DND-41 (cell line): Measurements from ENCODE around the gene TBCK.
A peak's percentile ranks its signal among the peaks of the same experiment; 100 is the strongest.

Experiments
- ATAC-seq: fragments of 200-7000 bp; cut with Tn5 transposase; 3 replicates; pipeline ENCODE4 v1.9.1; 2021; ENCODE audit warnings: low read depth; ENCODE audit not compliant: insufficient read depth
- DNase-seq: peaks from one replicate; pipeline ENCODE4 v3.0.0-alpha.2; 2020
- H2AFZ ChIP-seq: 2 replicates; pipeline ENCODE4 v1.6.0; 2012; ENCODE audit warnings: low read depth, low read length
- H3K27ac ChIP-seq: 2 replicates; pipeline ENCODE4 v1.5.1; 2012; ENCODE audit warnings: low read length, inconsistent platforms
- H3K27me3 ChIP-seq: fragments of 200-600 bp; sonication (generic); 2 replicates; pipeline ENCODE4 v1.6.0; 2012; ENCODE audit warnings: low read length, mild to moderate bottlenecking, inconsistent platforms; ENCODE audit not compliant: insufficient read depth, poor library complexity
- H3K36me3 ChIP-seq: 2 replicates; pipeline ENCODE4 v1.5.1; 2012; ENCODE audit warnings: low read length, inconsistent platforms; ENCODE audit not compliant: insufficient read depth
- H3K4me1 ChIP-seq: 2 replicates; pipeline ENCODE4 v1.5.1; 2012; ENCODE audit warnings: mild to moderate bottlenecking, low read length; ENCODE audit not compliant: insufficient read depth
- H3K4me2 ChIP-seq: 2 replicates; pipeline ENCODE4 v1.6.0; 2012; ENCODE audit warnings: mild to moderate bottlenecking, moderate library complexity, low read length, inconsistent platforms; ENCODE audit not compliant: insufficient read depth
- H3K4me3 ChIP-seq, 2 experiments: fragments of 200-600 bp in 1 of 2; shearing (Covaris generic) in 1 of 2; 2 replicates each; pipeline ENCODE4 v1.5.1; 2012 to 2016; ENCODE audit warnings: inconsistent platforms in 2 of 2, low read length in 2 of 2, mild to moderate bottlenecking in 2 of 2, low read depth in 1 of 2, moderate library complexity in 1 of 2
- H3K79me2 ChIP-seq: 2 replicates; pipeline ENCODE4 v1.6.0; 2012; ENCODE audit warnings: low read length, inconsistent platforms; ENCODE audit not compliant: insufficient read depth
- H3K9ac ChIP-seq: 2 replicates; pipeline ENCODE4 v1.6.0; 2012; ENCODE audit warnings: low read depth, mild to moderate bottlenecking, inconsistent platforms, low read length, moderate library complexity
- H3K9me3 ChIP-seq: 2 replicates; pipeline ENCODE4 v1.5.1; 2012; ENCODE audit warnings: low read length, moderate library complexity, mild to moderate bottlenecking, inconsistent platforms; ENCODE audit not compliant: insufficient read depth, severe bottlenecking
- H4K20me1 ChIP-seq: 2 replicates; pipeline ENCODE4 v1.6.0; 2012; ENCODE audit warnings: low read length; ENCODE audit not compliant: insufficient read depth
- CTCF ChIP-seq: IDR thresholded peaks from 2 replicates; pipeline ENCODE4 v1.5.1; 2012; ENCODE audit warnings: borderline replicate concordance, low read length, moderate library complexity, mild to moderate bottlenecking; ENCODE audit not compliant: poor library complexity, severe bottlenecking; ENCODE audit errors: extremely low read depth
- EZH2 ChIP-seq: IDR thresholded peaks from 3 replicates; pipeline ENCODE4 v1.6.1; 2012; ENCODE audit warnings: borderline replicate concordance, low read depth, mild to moderate bottlenecking, moderate library complexity, low read length, inconsistent platforms; ENCODE audit not compliant: severe bottlenecking

TBCK gene

GRCh38 chr4:106315968-106316772, at the start of gene TBCK, which contains the start of gene AIMP1:
Gene TBCK, minus strand, starts transcription at chr4:106316209. Its CDS starts 7,249 bp downstream, at chr4:106308960.
Gene AIMP1, plus strand, starts transcription at chr4:106316550. Its CDS starts 8,460 bp downstream, at chr4:106325010.
- peaks cover 7% of the 10 kb centered on the region for H3K36me3 ChIP-seq
- ATAC-seq (peak; percentile 86), DNase-seq (peak; percentile 89)
- H3K79me2 ChIP-seq = peaks cover 80% of the 10 kb centered on the region
- H2AFZ ChIP-seq = peak within 1 kb of the TSS; percentile 98
- H3K27me3 ChIP-seq = no peaks in the 10 kb centered on the region
- peak within 1 kb of the TSS; percentile 96 to 97 for H3K4me3 ChIP-seq
- peak within 1 kb of the TSS; percentile 99 for H3K27ac ChIP-seq
- TF ChIP-seq CTCF (peak; percentile 2), EZH2 (no peak)
- no peaks in the 10 kb centered on the region for H3K9me3 ChIP-seq
- H4K20me1 ChIP-seq = no peaks in the 10 kb centered on the region
- H3K4me2 ChIP-seq = peak within 1 kb of the TSS; percentile 91
- H3K4me1 ChIP-seq = peaks cover 43% of the 10 kb centered on the region
- H3K9ac ChIP-seq = peak within 1 kb of the TSS; percentile 92

- no peaks in the 10 kb centered on the region for H3K9me3 ChIP-seq
- no peaks in the 10 kb centered on the region for H4K20me1 ChIP-seq
- no peaks in the 10 kb centered on the region for H3K36me3 ChIP-seq
- TF ChIP-seq CTCF (no peak), EZH2 (no peak)
- H3K9ac ChIP-seq = no peak overlapping the region
- ATAC-seq = no peak
- no peak overlapping the region for H3K4me3 ChIP-seq
- H2AFZ ChIP-seq = no peak overlapping the region
- H3K4me2 ChIP-seq = no peak overlapping the region
- no peaks in the 10 kb centered on the region for H3K4me1 ChIP-seq
- H3K79me2 ChIP-seq = no peaks in the 10 kb centered on the region
- DNase-seq = no peak
- H3K27me3 ChIP-seq = peaks cover 12% of the 10 kb centered on the region
- H3K27ac ChIP-seq = no peak overlapping the region
Observed at GRCh38 chr4:106365613-106366012, 49.6 kb upstream of the TBCK start.

GRCh38 chr4:106364282-106364681, 48.3 kb upstream of the TBCK start:
- Histone ChIP-seq H3K36me3 (no peaks in the 10 kb centered on the region), H2AFZ (no peak overlapping the region), H3K9ac (no peak overlapping the region), H3K4me1 (no peaks in the 10 kb centered on the region), H3K79me2 (no peaks in the 10 kb centered on the region), H3K27ac (no peak overlapping the region), H3K9me3 (no peaks in the 10 kb centered on the region), H3K4me3 (no peak overlapping the region), H3K27me3 (peaks cover 6% of the 10 kb centered on the region), H4K20me1 (no peaks in the 10 kb centered on the region), H3K4me2 (no peak overlapping the region)
- DNase-seq (no peak), ATAC-seq (no peak)
- TF ChIP-seq EZH2 (no peak), CTCF (no peak)
